GM18861 (cell line): ENCODE measurements around the gene TBX1.

Experiments
- ATAC-seq: cut with Tn5 transposase; IDR thresholded peaks from one replicate; pipeline ENCODE4 v1.9.1; 2021; ENCODE audit not compliant: unreplicated experiment

The TBX1 gene

GRCh38 chr22:19751497-19752245, 8.9 kb upstream of the TBX1 start:
- ATAC-seq, result no peak

GRCh38 chr22:19753090-19753842, 7.3 kb upstream of the TBX1 start:
- no peak for ATAC-seq

- ATAC-seq, result no peak
Observed at GRCh38 chr22:19753996-19754700, 6.4 kb upstream of the TBX1 start.

- ATAC-seq, result no peak
Observed at GRCh38 chr22:19754701-19755144, 5.9 kb upstream of the TBX1 start.

GRCh38 chr22:19755145-19755710, 5.3 kb upstream of the TBX1 start:
- ATAC-seq, result no peak

GRCh38 chr22:19755722-19756287, 4.8 kb upstream of the TBX1 start:
- no peak for ATAC-seq

GRCh38 chr22:19756288-19757128, 4.1 kb upstream of the TBX1 start:
- no peak for ATAC-seq

- ATAC-seq, result no peak
Observed at GRCh38 chr22:19757140-19757984, 3.2 kb upstream of the TBX1 start.

GRCh38 chr22:19757985-19758895, 2.3 kb upstream of the TBX1 start:
- no peak for ATAC-seq

GRCh38 chr22:19758896-19759426, 1.6 kb upstream of the TBX1 start:
- no peak for ATAC-seq

GRCh38 chr22:19759427-19760057, 1.0 kb upstream of the TBX1 start:
- no peak for ATAC-seq

- ATAC-seq, result no peak
Observed at GRCh38 chr22:19760951-19761724, 560 bp downstream of the TBX1 start.

- ATAC-seq, result no peak
Observed at GRCh38 chr22:19761725-19762567, 1.4 kb downstream of the TBX1 start.

- ATAC-seq, result no peak
Observed at GRCh38 chr22:19762568-19763457, 2.2 kb downstream of the TBX1 start.
